Motor neuron (in vitro differentiated cells): ENCODE measurements around the gene CIZ1. TPM values are rescaled to one million over a fixed set of nuclear protein-coding genes. Genes with fewer than 3 reads are reported as not detected.
A peak's percentile ranks its signal among the peaks of the same experiment; 100 is the strongest.
"Not testable (repeated sequence)": the region's sequence is repeated elsewhere in the genome, so short reads cannot be mapped to it uniquely, and the experiment has no call there.

ENCODE experiments used
- ATAC-seq, 8 experiments: fragments of 200-7000 bp; cut with Tn5 transposase; replicated peaks in 6 of 8; 2 replicates each; pipeline ENCODE4 v1.8.0; 2021; ENCODE audit warnings: mild to moderate bottlenecking in 8 of 8, moderate library complexity in 8 of 8
- H3K27ac ChIP-seq, 2 donors: fragments of 250-450 bp; sonication (Bioruptor Pico); 2 replicates each; pipeline ENCODE4 v1.9.0; 2021; ENCODE audit warnings: antibody characterized with exemption in 2 of 2, mild to moderate bottlenecking in 2 of 2, moderate library complexity in 1 of 2
- H3K4me1 ChIP-seq, 2 donors: fragments of 250-450 bp; sonication (Bioruptor Pico); replicated peaks in 1 of 2; 2 replicates each; pipeline ENCODE4 v1.6.1; 2021; ENCODE audit warnings: antibody characterized with exemption in 2 of 2, mild to moderate bottlenecking in 2 of 2, moderate library complexity in 1 of 2
- H3K4me3 ChIP-seq, 5 donors: fragments of 250-450 bp; sonication (Bioruptor Pico); 2 replicates each; pipeline ENCODE4 v1.9.0; 2021; ENCODE audit warnings: antibody characterized with exemption in 5 of 5, mild to moderate bottlenecking in 5 of 5, moderate library complexity in 4 of 5
- WGBS, 10 experiments: fragments of 450-650 bp; shearing (Covaris generic); methylation state at CpG; one replicate each; pipeline ENCODE4 v1.0.0; 2022; 5-methylcytosine and 5-hydroxymethylcytosine counted together
- in situ Hi-C, 9 experiments: fragments of 400-800 bp; cut with MboI; loops; one replicate each; pipeline ENCODE4 v1.15.0; 2021; ENCODE audit warnings: low sequenced_read_pairs in 9 of 9, low pct_unique_long_range_greater_than_20kb in 2 of 9; ENCODE audit not compliant: unreplicated experiment in 9 of 9
- total RNA-seq, 8 experiments: library from RNA; unstranded; fragments of 300-600 nt; gene quantifications; 2 replicates each; pipeline versions ENCODE4 v1.2.3 to v1.2.4, GENCODE V29; 2022

The CIZ1 gene
- total RNA-seq, 8 experiments from 2014 or later: 36.3 to 92.5 (median 70.9) TPM

DNA sequence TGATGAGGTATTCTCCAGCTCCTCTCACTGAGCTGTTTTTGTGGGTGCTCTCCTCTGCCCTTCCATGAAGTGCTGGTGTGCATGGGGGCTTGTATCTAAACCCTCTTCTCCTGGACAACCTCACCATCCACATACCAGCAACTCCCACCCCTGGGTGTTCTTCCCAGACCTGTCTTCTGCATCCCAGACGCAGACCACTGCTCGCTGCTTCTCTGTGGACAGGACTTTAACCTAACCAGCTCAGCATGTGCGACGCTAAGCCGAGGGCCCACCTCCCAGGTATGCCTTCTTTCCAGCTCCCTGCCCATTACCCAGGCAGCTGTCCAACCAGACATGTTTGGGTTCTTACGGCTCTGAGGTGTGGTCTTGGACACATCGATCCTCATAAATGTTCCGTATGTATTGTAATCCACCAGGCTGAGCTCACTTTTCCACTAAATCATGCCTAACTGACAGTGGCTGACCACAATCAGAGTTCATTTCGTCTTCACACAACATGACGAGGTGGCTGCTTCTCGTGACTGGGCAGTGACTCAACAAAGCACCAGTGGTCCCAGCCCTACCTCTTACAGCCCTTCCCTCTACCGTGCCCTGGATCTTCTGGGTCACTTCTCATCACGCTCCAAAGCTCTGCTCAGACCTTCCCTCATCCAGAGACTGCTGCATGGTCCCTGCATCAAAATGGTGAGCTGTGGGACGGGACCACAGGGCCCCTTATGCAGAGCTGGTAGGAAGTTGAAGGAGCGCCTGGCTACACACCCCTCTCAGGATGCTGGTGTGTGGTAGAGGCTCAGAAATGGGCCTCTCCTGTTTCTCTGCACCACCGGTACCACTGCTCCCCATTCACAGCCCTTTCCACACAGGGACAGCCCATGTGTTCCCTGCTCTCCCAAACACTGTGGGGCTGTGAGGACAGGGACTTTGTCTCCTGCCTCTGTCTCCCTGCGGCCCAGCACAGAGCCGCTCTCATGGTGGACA lies 54.3 kb downstream of the CIZ1 start:
- WGBS, 10 experiments: 27 to 100% (median 75%) methylated on average over 1 to 7 of the region's 18 CpGs; no CpG with 5 or more reads in 3 of the 10 experiments
- peak in 7 of 8 experiments; percentile 84 to 95 (median 90) for ATAC-seq
- Histone ChIP-seq H3K4me1 (peaks cover 13 to 22% of the 10 kb centered on the region in 2 donors), H3K27ac (no peak overlapping the region), H3K4me3 (no peak overlapping the region)
- in situ Hi-C loops: no loop called here

DNA sequence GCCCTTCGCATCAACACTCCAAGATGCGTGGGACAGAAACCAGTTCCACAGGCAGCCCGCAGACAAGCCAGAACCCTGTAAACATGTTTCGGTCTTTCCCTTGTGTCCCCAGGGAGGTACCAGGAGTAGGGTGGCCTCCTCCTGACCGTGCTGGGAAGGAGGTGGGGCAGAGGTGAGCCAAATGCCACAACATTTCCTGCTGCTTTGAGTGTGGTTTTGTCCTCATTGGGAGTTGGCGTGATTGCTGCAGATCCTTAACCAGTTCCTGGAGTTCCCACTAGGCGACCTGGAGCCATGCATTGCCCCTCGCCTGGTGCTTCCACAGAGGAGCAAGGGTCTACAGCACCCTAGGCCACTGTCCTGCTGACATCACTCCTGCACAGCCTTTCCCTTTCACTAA lies 55.8 kb downstream of the CIZ1 start:
- WGBS, 10 experiments: 83 to 100% (median 92%) methylated on average over 1 to 6 of the region's 8 CpGs; no CpG with 5 or more reads in 2 of the 10 experiments
- ATAC-seq, in situ Hi-C loops: not testable (repeated sequence)

DNA sequence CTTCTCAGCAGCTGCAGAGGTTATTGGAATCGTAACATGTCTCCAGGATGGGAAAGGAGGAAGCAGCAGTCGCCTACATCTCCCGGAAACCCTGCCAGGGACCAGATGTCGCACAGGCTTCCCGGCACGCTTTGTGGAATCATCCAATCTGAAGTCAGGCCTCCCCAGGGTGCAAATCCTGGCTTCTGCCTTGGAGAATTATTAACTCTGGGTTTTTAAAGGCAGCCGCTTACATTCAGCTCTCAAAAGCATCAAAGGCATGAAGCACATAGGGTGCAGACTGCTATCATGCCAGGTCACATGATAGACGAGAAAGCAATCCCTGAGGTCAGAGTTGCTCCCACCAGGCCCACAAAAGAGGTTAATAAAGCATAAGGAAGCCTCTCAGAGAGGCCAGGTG lies 59.2 kb downstream of the CIZ1 start:
- in situ Hi-C loops, H3K4me3 ChIP-seq, ATAC-seq: not testable (repeated sequence)
- Histone ChIP-seq H3K4me1 (peaks cover 15 to 20% of the 10 kb centered on the region in 2 donors), H3K27ac (peak overlapping the region; percentile 44 to 64)
- 0 to 8% methylated on average over 1 to 2 of the region's 8 CpGs; no CpG with 5 or more reads in 8 of the 10 experiments for WGBS, 10 experiments

More for the DNA sequence above, 55.8 kb downstream of the CIZ1 start:
- not testable (repeated sequence) for H3K27ac ChIP-seq, H3K4me3 ChIP-seq
- peaks cover 17 to 26% of the 10 kb centered on the region in 2 donors for H3K4me1 ChIP-seq

DNA sequence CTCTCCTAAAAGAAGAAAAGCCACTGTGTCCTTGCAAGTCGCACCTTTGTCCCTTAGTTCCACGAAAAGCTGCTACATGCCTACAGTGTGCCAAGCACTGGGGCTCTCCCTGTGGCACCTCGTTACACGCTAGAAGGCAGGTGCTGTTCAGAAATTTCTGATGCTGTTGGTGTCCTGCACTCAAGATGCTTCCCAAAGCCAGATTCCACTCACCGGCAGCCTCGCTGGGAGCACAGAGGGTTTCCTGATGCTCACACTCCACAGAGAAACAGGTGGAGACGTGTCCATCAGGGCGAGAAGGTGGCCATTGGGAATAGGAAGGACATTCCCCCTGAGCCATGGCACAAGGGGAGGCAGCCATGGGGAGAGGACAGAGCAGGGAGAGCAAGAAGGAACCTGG lies 60.0 kb downstream of the CIZ1 start:
- 0 to 90% methylated on average over 2 of the region's 8 CpGs; no CpG with 5 or more reads in 8 of the 10 experiments for WGBS, 10 experiments
- Histone ChIP-seq H3K27ac (peak overlapping the region; percentile 44 to 64), H3K4me1 (peaks cover 17 to 24% of the 10 kb centered on the region in 2 donors)
- ATAC-seq, in situ Hi-C loops, H3K4me3 ChIP-seq: not testable (repeated sequence)

DNA sequence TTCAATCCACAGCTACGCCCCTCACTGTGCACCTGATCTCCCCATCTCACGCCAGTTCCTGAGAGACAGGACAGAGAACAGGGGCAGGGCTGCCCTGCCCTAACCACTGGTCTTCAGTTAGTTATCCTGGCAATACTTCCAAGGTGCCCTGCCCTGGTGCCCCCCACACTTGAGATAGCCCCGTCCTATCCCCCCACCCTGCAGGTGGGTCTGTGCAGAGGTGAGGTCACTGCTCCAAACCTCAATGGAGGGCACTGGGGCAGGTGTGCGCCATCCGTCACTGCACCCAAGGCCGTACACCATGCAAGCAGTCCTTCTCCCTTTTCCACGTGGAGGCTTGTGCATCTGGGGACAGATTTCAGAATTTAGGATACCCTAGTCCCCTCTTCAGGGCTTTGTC lies 60.7 kb downstream of the CIZ1 start:
- ATAC-seq, H3K4me3 ChIP-seq, H3K27ac ChIP-seq, in situ Hi-C loops: not testable (repeated sequence)
- WGBS, 10 experiments: 38 to 83% methylated on average over 1 to 2 of the region's 7 CpGs; no CpG with 5 or more reads in 8 of the 10 experiments
- peaks cover 23 to 30% of the 10 kb centered on the region in 2 donors for H3K4me1 ChIP-seq

DNA sequence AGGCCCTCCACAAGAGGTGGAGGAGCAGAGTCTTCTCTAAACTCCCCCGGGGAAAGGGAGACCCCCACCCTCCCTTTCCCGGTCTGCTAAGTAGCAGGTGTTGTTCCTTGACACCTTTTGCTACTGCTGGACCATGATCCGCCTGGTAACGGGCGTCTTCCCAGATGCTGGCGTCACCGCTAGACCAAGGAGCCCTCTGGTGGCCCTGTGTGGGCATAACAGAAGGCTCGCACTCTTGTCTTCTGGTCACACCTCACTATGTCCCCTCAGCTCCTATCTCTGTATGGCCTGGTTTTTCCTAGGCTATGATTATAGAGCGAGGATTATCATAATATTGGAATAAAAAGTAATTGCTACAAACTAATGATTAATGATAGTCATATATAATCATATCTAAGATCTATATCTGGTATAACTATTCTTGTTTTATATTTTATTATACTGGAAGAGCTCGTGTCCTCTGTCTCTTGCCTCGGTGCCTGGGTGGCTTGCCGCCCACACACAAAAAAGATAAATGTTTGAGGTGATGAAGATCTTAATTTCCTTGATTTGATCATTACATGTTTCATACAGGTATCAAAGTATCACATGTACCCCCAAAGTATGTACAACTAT lies 61.3 kb downstream of the CIZ1 start:
- H3K4me3 ChIP-seq, in situ Hi-C loops, ATAC-seq, H3K27ac ChIP-seq: not testable (repeated sequence)
- peaks cover 24 to 32% of the 10 kb centered on the region in 2 donors for H3K4me1 ChIP-seq
- 50 to 100% (median 70%) methylated on average over 2 to 3 of the region's 12 CpGs; no CpG with 5 or more reads in 7 of the 10 experiments for WGBS, 10 experiments

DNA sequence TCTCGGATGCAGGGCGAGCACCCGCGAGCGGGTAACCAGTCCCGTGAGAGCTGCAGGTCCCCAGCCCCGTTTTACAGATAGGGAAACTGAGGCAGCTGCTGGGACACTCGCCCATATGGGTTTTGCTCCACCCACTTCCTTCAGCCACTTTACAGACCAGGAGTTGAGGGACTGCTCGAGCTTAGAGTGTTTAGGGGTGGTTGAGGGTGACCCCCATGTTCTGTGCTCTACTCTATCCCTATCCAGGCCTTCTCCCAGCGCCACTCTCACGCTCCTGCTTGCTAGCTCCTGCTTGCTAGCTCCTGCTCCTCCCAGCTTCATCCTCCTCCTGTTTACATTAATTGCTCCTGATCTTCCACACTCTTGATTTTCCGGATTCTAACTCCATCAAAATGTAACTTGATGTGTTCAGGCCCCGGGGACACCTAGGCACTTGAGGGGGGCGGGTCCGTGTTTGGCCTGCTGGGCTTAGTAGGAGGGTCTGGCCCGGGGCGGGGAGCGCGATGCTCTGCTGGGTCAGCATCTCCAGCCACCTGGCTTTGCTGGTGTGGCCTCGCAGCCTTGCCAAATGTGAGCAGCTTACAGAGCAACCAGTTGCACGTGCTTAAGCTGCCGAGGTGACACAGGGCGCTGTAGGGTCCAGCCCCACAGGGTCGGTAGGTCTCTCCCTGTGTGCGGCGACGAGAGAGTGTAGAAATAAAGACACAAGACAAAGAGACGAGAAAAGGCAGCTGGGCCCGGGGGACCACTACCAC lies 62.4 kb downstream of the CIZ1 start:
- in situ Hi-C loops: no loop called here
- ATAC-seq: no peak
- WGBS, 10 experiments: 0 to 100% (median 21%) methylated on average over 1 to 11 of the region's 29 CpGs; no CpG with 5 or more reads in 4 of the 10 experiments
- H3K27ac ChIP-seq: peak overlapping the region; percentile 97 to 98
- H3K4me3 ChIP-seq: peak overlapping the region; percentile 54 to 96 (median 71)
- peaks cover 24 to 32% of the 10 kb centered on the region in 2 donors for H3K4me1 ChIP-seq

DNA sequence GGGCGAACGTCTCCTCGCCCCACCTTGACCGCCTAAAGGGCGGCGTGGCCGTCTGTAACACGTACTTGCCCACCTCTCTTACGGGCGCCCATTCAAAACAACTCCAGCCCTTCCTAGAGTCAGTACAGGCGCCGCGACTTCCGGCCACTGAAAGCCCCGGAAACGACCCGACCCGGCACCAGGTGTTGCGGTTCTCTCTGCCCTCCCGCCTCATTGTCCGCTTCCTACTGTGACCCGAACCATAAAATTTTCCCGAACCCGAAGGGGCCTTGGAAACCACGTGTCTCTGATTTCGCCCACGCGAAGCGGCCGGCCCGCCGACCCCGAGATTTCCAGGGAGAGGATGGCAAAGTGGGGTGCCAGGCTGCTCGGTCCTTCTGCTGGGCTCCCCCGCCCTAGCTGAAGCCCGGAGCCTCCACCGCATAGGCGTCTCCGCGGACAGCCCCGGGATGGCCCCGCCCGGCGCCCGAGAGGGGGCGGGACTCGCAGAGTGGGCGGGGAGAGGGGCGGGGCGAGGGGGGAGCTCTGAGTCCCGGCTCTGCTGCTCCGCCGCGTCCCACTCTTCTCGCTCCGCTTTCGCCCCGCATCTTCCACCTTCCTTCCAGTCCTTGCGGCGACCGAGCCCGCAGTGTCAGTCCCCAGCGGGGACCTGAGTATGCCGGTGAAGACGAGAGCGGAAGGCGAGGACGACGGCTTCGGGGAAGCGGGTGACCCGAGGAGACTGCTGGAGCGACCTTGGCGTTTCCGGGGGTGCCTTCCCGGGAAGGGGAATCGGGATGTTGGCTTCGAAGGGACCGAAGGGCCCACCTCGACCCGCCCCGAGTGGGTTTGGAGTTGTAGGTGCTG lies 63.2 kb downstream of the CIZ1 start:
- in situ Hi-C loops: no loop called here
- 0 to 19% (median 1%) methylated on average over 6 to 16 of the region's 82 CpGs; no CpG with 5 or more reads in 5 of the 10 experiments for WGBS, 10 experiments
- Histone ChIP-seq H3K4me1 (peaks cover 24 to 32% of the 10 kb centered on the region in 2 donors), H3K4me3 (peak overlapping the region; percentile 54 to 96 (median 71)), H3K27ac (peak overlapping the region; percentile 97 to 98)
- peak; percentile 74 to 82 (median 80) for ATAC-seq

DNA sequence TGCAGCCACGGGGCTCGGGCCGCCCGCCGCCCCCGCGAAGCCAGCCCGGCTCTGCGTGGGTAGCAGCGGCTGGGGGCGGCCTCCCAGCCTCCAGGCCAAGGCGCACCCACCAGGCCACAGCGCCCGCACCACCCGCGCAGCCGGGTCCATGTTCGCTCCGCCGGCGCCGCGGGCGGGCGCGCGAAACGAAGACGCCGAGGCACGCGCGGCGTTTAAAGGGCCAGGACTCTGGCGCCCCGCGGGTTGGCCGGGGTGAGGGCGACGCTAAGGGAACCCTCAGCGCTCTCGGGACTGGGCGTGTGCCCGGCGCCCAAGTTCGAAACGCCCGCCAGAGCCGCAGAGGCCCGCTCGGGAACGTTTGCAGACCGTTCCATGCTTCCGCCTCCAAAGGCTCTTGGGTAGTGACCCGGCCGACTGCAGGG lies 63.8 kb downstream of the CIZ1 start, which contains the start of gene PTGES2:
PTGES2 (minus strand) TSS at position 162 of the 422 bp plus-strand sequence; CDS start at position 150, 12 bp downstream.
- Histone ChIP-seq H3K4me3 (peak within 1 kb of the TSS; percentile 54 to 96 (median 71)), H3K4me1 (peaks cover 24 to 32% of the 10 kb centered on the region in 2 donors), H3K27ac (peak within 1 kb of the TSS; percentile 97 to 98)
- WGBS, 10 experiments: 0 to 2% (median 0%) methylated on average over 4 to 7 of the region's 56 CpGs; no CpG with 5 or more reads in 7 of the 10 experiments
- in situ Hi-C loops: no loop called here
- peak; percentile 61 to 79 (median 76) for ATAC-seq

DNA sequence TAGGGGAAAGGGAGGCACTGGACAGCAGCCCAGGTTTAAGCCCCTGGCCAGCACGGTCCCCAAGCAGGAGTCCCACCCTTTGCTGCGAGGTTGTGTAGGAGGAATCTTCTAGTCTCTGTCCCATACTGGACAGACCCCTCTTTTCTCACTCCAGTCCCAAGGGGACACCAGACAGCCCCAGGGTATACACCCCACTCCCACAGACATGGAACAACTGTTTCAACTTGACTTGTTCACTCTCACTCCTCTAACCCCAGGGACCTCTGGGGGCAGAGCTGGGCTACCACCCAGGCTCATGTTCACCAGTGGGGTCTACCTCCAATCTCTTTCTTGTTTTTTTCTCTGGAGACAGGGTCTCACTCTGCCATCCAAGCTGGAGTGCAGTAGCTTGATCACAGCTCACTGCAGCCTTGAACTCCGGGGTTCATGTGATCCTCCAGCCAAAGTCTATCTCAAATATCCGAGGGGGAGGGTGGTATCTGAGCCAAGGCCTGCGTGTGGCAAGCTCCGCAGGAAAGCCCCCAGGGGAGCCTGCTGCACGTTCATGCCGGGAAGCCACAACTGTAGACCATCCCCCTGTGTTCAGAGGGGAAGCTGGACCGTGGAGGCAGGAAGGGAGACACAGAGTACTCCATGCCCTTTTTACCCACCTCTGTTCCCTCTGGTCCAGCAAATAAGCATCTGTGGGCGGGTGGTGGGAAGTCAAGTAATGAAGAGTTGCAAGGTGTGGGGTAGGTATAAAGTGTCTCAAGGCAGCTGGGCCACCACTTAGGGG lies 65.6 kb downstream of the CIZ1 start:
- 60 to 100% (median 75%) methylated on average over 1 to 3 of the region's 10 CpGs; no CpG with 5 or more reads in 6 of the 10 experiments for WGBS, 10 experiments
- H3K4me1 ChIP-seq: peaks cover 14 to 21% of the 10 kb centered on the region in 2 donors
- ATAC-seq: no peak
- no peak overlapping the region for H3K27ac ChIP-seq
- in situ Hi-C loops: no loop called here
- peak overlapping the region in 3 of 5 donors; percentile 4 to 96 (median 55) for H3K4me3 ChIP-seq
